SH-SY5Y (cell line): ENCODE measurements around the gene LIN9.

ENCODE experiments used
- GATA2 ChIP-seq: IDR thresholded peaks from 2 replicates; pipeline ENCODE4 v1.6.1; 2011; ENCODE audit warnings: mild to moderate bottlenecking, low read depth, low read length
- GATA3 ChIP-seq: IDR thresholded peaks from 2 replicates; pipeline ENCODE4 v1.6.1; 2011; ENCODE audit warnings: low read depth, mild to moderate bottlenecking, low read length, moderate library complexity

Gene LIN9

GRCh38 chr1:226268421-226269124 is 40.4 kb downstream of the LIN9 start:
- no peak for TF ChIP-seq GATA3
- TF ChIP-seq GATA2, result no peak

- no peak for TF ChIP-seq GATA3
- TF ChIP-seq GATA2, result no peak
Measured at GRCh38 chr1:226261818-226262217, 47.1 kb downstream of the LIN9 start.

- TF ChIP-seq GATA3, result no peak
Measured at GRCh38 chr1:226255380-226255779, 53.6 kb downstream of the LIN9 start.

- TF ChIP-seq GATA2 (no peak), GATA3 (no peak)
Measured at GRCh38 chr1:226253933-226254332, 55.0 kb downstream of the LIN9 start.

- TF ChIP-seq GATA3 (no peak), GATA2 (no peak)
Measured at GRCh38 chr1:226250511-226250910, 58.5 kb downstream of the LIN9 start.

- no peak for TF ChIP-seq GATA2
- no peak for TF ChIP-seq GATA3
Measured at GRCh38 chr1:226248796-226249195, 60.2 kb downstream of the LIN9 start.

GRCh38 chr1:226248091-226248490 is 60.9 kb downstream of the LIN9 start:
- no peak for TF ChIP-seq GATA2
- no peak for TF ChIP-seq GATA3

GRCh38 chr1:226239421-226239820 is 69.5 kb downstream of the LIN9 start:
- TF ChIP-seq GATA2 (no peak), GATA3 (no peak)

GRCh38 chr1:226236826-226237225 is 72.1 kb downstream of the LIN9 start:
- TF ChIP-seq GATA3 (no peak), GATA2 (no peak)

- TF ChIP-seq GATA2 (no peak), GATA3 (no peak)
Measured at GRCh38 chr1:226233806-226234205, 75.2 kb downstream of the LIN9 start.

GRCh38 chr1:226233293-226233692 is 75.7 kb downstream of the LIN9 start:
- TF ChIP-seq GATA2 (peak; percentile 57), GATA3 (no peak)

GRCh38 chr1:226226601-226227000 is 82.4 kb downstream of the LIN9 start:
- TF ChIP-seq GATA2, result no peak
- TF ChIP-seq GATA3, result no peak

GRCh38 chr1:226223786-226224244 is 85.1 kb downstream of the LIN9 start:
- TF ChIP-seq GATA3, result no peak
- no peak for TF ChIP-seq GATA2

- TF ChIP-seq GATA2 (no peak), GATA3 (no peak)
Measured at GRCh38 chr1:226223157-226223785, 85.7 kb downstream of the LIN9 start, which contains the start of gene MIXL1. TSS of gene MIXL1 (plus strand) at chr1:226223664. CDS start at chr1:226223682, 18 bp downstream.

- TF ChIP-seq GATA2, result no peak
Measured at GRCh38 chr1:226222686-226223085, 86.3 kb downstream of the LIN9 start.
